AG04449 (cell line): ENCODE results near the gene SLC4A1.

Experiments
- CTCF ChIA-PET: fragments of 350-600 bp; formaldehyde crosslinking; extraction: SDS; loops from one replicate; lab custom pipeline; 2021; ENCODE audit warnings: antibody characterized with exemption; lab: Yijun Ruan, JAX
- POLR2A ChIA-PET: fragments of 400-600, 350-600 bp; formaldehyde crosslinking; extraction: SDS; loops from one replicate; lab custom pipeline; 2020; ENCODE audit warnings: antibody characterized with exemption, inconsistent platforms; lab: Yijun Ruan, JAX
- DNase-seq: peaks from one replicate; pipeline ENCODE4 v3.0.0-alpha.2; 2010; ENCODE audit warnings: low read depth, low spot score
- H3K4me3 ChIP-seq: 2 replicates; pipeline ENCODE4 v1.5.1; 2011; ENCODE audit warnings: low read depth, mild to moderate bottlenecking, control low read depth, low read length
- TF ChIP-seq, protein P1 (sequence below): IDR thresholded peaks from one replicate; pipeline ENCODE4 v1.5.1; 2011; ENCODE audit warnings: mild to moderate bottlenecking, moderate library complexity, low read length, control low read depth, inconsistent platforms; ENCODE audit not compliant: insufficient read depth; ENCODE audit errors: missing control alignments

The SLC4A1 gene

DNA sequence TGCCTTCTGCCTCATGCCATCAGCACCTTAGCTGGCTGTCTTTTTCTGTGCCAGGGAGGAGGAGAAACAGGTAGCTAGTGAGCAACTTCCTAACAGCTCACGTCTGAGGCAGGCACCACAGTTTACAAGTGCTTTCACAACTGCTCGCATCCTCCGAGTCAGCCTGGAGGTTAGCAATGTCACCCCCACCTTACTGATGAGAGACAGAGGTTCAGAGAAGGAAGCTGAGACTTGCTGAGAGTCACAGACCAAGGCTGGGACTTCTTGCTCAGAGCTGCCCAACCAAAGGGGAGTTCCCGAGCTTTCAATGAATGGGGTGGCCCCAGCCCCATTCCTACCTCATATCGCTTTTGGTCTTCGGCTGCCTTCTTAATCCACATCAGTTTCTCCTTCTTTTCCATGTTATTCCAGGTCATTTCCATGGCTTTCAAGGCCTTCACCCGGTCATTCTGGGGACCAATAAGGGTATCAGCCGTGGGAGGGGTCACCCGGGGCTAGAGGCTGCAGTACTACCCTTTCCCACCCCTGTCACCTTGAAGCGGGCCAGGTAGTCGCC is 58.1 kb downstream of the SLC4A1 start:
- TF ChIP-seq, protein P1, sequence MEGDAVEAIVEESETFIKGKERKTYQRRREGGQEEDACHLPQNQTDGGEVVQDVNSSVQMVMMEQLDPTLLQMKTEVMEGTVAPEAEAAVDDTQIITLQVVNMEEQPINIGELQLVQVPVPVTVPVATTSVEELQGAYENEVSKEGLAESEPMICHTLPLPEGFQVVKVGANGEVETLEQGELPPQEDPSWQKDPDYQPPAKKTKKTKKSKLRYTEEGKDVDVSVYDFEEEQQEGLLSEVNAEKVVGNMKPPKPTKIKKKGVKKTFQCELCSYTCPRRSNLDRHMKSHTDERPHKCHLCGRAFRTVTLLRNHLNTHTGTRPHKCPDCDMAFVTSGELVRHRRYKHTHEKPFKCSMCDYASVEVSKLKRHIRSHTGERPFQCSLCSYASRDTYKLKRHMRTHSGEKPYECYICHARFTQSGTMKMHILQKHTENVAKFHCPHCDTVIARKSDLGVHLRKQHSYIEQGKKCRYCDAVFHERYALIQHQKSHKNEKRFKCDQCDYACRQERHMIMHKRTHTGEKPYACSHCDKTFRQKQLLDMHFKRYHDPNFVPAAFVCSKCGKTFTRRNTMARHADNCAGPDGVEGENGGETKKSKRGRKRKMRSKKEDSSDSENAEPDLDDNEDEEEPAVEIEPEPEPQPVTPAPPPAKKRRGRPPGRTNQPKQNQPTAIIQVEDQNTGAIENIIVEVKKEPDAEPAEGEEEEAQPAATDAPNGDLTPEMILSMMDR = no peak
- POLR2A ChIA-PET = interaction anchor here (0.6 to 1.9 kb wide), 4 partner anchors 10 to 135 kb away, joined by 3 to 7 read pairs (median 6); partner anchors contain the start of genes GRN and UBTF
- H3K4me3 ChIP-seq = no peak overlapping the region
- no peak for DNase-seq
- CTCF ChIA-PET = interaction anchor here (0.6 to 7.2 kb wide), 38 partner anchors 7 to 323 kb away, joined by 3 to 130 read pairs (median 6); partner anchors contain the start of genes GRN, ITGA2B, SLC25A39 and TMUB2

- TF ChIP-seq, protein P1 = no peak
- no peak overlapping the region for H3K4me3 ChIP-seq
- no peak for DNase-seq
- ChIA-PET POLR2A (interaction anchor here (0.6 to 0.8 kb wide), 2 partner anchors 12 to 13 kb away, joined by 3 read pairs; partner anchors contain the start of gene UBTF), CTCF (interaction anchor here (0.6 to 7.0 kb wide), 9 partner anchors 9 to 325 kb away, joined by 3 to 130 read pairs (median 24); partner anchors contain the start of genes GRN and UBTF)
Observed at GRCh38 chr17:44207743-44208142, 60.2 kb downstream of the SLC4A1 start.

DNA sequence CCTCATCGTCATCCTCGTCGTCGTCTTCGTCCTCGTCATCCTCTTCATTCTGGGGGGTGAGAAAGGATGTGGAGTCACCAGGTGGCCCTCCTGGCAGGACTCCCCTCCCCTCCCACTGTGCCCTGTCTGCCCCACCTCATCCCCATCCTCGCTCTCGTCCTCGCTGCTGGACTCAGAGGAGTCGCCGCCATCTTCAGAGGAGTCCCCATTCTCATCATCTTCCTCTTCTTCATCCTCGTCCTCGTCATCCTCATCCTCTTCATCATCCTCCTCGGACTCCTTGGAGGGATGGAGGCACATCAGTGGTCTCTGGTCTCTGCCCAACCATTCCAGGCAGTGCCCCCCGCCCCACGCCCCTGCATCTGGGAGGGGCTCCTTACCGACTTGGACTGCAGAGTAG is 60.6 kb downstream of the SLC4A1 start:
- H3K4me3 ChIP-seq = no peak overlapping the region
- no peak for DNase-seq
- TF ChIP-seq, protein P1 = no peak
- ChIA-PET POLR2A (interaction anchor here (0.6 kb wide), 1 partner anchor 14 kb away, joined by 3 read pairs; no protein-coding TSS in a partner anchor), CTCF (interaction anchor here (1.9 to 7.0 kb wide), 4 partner anchors 9 to 315 kb away, joined by 9 to 130 read pairs (median 42); partner anchors contain the start of gene UBTF)

DNA sequence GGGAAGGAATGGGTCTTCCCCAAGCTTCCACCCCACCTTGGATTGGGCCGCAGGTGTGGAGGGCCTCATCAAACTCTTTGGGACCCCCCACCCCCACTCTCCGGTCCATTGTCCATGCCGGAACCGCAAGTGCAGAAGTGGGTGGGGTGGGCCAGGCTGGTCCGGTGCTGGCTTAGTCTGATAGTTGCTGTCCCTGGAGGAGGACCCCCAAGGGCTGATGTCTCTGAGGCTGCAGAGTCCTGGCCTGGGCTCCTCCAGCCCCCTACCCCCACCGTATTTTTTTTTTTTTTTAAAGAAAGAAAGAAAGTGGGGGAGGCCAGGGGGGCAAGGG is 61.1 kb downstream of the SLC4A1 start:
- H3K4me3 ChIP-seq = no peak overlapping the region
- ChIA-PET POLR2A (interaction anchor here (1.5 kb wide), 1 partner anchor 12 kb away, joined by 3 read pairs; the partner anchor contains the start of gene UBTF), CTCF (interaction anchor here (0.9 to 7.0 kb wide), 5 partner anchors 10 to 316 kb away, joined by 3 to 130 read pairs (median 14); no protein-coding TSS in a partner anchor)
- DNase-seq = no peak
- TF ChIP-seq, protein P1 = no peak

DNA sequence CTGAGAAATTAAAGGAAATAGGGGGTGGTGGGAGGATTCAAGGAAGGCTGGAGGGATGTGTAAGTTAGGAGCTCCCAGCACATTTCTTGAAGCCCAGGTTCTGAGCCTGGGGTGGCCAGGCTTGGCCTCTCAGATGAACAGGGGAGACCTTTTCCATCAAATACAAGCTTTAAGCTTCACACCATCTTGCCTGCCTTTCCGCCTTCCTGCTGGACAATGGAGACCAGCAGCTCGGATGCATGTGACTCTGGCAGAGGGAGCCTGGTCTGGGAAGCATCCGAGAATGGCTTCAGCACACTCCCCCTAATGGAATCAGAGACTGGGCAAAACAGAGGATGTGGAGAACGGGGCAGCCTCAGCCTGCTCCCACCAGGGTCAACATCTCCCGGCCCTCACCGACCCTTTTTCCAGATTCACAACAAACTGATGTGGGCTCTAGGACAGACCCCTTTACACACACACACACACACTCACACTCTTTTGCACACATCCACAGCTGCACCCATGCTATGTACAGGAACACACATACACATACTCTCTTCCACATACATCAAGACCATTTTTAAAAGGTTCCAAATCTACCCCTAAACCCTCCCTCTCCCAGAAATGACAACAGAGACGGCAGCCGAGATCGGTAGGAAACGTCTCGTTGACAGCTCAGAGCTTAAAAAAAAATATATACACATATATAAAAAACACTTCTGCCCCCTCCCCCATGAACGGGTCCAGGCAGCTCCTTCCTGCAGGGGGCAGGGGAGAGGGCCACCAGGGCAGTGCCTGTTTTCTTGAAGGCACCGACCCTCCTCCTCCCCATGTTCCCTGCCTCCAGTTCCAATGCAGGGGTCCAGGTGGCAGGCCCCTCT is 61.7 kb downstream of the SLC4A1 start:
- H3K4me3 ChIP-seq = no peak overlapping the region
- TF ChIP-seq, protein P1 = peak; percentile 27
- CTCF ChIA-PET = interaction anchor here (0.9 to 7.0 kb wide), 8 partner anchors 11 to 317 kb away, joined by 3 to 130 read pairs (median 4); partner anchors contain the start of gene GRN
- no peak for DNase-seq
- POLR2A ChIA-PET = interaction anchor here (1.5 kb wide), 1 partner anchor 13 kb away, joined by 3 read pairs; the partner anchor contains the start of gene UBTF
